RKO (cell line): ENCODE results near the gene EMC8.

ENCODE experiments used
- DNase-seq: peaks from one replicate; pipeline ENCODE4 v3.0.0-alpha.2; 2016; ENCODE audit warnings: low spot score

The EMC8 gene

GRCh38 chr16:85754413-85754812 lies 44.9 kb downstream of the EMC8 start:
- DNase-seq, result no peak

DNA sequence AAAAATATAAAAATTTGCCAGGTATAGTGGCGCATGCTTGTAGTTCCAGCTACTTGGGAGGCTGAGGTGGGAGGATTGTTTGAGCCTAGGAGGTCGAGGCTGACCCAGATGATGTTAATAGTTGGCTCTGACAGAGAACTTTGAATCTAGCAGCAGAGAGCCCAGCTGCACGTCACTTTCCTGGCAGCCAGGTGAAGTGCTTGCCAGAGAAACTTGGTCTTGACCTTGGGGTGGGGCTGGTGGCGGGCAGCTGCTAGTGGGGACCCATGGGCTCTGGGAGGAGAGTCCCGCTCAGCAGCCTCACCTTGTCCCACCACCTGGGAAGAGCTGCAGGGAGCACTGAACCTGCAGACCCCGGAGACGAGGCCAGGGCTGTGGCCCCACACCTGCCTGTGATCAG lies 45.4 kb downstream of the EMC8 start:
- DNase-seq, result no peak

DNA sequence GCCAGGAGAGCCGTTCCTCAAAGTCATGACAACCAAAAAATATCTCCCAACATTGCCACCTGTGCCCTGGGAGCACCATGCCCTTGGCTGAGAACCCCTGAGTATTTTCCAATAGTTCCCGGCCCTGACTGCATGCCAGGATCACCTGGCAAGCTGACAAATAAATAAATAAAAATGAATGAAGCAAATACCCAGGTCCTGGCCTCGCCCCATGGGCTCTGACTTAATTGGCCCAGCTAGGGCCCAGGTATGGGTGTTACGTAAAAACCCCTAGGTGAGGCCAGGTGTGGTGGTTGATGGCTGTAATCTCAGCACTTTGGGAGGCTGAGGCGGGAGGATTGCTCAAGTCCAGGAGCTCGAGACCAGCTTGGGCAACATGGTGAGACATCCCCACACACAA lies 45.8 kb downstream of the EMC8 start:
- no peak for DNase-seq

GRCh38 chr16:85752511-85753420 lies 46.6 kb downstream of the EMC8 start:
- no peak for DNase-seq

DNA sequence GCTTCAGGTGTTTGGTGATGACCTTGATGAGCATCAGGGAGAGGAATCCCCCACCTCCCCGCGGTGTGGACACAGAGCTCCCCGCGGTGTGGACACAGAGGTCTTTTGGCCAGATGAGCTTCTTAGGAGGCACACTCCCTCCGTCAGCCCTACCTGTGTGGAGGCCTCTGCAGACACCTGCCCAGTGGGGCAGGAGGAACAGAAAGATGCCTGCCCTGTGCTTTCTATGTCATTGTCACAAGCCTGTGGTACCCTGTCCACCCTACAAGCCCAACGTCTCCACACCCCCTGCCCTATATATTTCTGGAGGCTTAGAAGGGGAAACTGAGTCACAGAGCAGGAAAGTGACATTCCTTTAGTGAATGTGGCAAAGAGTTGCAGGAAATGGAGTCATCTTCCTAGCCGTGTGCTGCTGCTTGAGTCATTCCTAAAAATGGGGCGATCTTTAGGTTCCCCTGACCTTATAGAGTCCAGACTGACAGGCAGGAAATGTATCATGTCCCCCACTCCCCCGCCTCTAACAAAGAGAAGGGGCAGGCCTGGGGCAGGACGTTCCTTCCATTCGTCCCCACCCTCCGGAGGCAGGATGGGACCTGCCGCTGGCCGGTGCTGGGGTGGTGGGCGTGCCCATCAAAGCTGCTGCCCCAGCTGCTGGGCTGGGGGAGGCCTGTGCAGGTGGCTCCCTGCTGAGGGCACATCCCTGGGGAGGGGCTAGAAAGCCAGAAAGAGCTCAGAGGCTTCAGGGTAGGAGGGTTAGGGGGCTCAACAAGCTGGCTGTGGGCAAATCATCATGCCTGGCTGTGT lies 47.4 kb downstream of the EMC8 start:
- DNase-seq, result peak; percentile 96

DNA sequence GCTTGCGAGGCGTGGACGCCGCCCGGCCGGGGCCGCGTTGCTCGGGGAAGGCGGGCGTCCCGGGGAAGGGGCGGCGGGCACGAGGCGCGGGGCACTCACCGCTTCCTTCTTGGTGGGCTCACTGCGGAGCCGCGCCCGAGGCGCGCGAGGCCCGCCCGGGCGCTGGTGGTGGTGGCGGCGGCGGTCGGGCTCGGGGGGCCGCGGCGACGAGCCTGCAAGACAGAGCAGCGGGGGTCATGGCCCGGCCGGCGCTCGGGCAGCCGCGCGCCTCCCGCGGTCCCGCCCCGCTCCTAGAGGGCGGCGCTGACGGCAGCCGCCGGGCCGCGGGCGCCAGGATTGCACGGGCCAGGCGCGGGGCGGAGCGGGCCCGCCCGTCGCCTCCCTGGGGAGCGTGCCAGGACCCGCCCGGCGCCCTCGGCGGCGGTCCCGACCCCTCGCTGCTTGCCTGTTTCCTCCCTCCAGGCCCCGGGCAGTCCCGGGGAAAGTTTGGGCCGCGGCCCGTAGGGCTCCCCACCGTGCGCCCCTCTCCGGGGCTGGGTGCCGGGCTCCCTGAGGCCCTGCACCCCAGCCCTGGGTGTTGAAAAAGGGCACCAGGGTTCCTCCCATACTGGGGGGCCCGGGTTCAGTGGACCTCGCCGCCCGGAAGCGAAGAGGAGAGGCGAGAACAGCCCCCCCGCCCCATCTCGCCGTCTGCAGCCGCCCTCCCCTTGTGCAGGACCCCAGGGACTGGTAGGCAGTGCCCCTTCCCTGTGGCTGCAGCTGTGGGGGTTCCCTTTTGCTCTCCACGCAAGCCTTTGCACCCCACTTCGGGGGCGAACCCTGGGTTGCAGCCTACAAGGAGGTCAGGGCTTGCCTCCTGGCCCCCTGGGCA lies 48.3 kb downstream of the EMC8 start, which contains the start of gene C16orf74:
Gene C16orf74, minus strand, starts transcription at position 270 of the 871 bp plus-strand sequence. CDS start 15,879 bp downstream, outside the sequence.
- DNase-seq, result peak; percentile 66

- DNase-seq, result peak; percentile 84
These were observed 49.1 kb downstream of the EMC8 start for GRCh38 chr16:85750146-85750826.

GRCh38 chr16:85749771-85750145 lies 49.6 kb downstream of the EMC8 start:
- no peak for DNase-seq

- DNase-seq, result no peak
These were observed 52.7 kb downstream of the EMC8 start for GRCh38 chr16:85746460-85747215.

DNA sequence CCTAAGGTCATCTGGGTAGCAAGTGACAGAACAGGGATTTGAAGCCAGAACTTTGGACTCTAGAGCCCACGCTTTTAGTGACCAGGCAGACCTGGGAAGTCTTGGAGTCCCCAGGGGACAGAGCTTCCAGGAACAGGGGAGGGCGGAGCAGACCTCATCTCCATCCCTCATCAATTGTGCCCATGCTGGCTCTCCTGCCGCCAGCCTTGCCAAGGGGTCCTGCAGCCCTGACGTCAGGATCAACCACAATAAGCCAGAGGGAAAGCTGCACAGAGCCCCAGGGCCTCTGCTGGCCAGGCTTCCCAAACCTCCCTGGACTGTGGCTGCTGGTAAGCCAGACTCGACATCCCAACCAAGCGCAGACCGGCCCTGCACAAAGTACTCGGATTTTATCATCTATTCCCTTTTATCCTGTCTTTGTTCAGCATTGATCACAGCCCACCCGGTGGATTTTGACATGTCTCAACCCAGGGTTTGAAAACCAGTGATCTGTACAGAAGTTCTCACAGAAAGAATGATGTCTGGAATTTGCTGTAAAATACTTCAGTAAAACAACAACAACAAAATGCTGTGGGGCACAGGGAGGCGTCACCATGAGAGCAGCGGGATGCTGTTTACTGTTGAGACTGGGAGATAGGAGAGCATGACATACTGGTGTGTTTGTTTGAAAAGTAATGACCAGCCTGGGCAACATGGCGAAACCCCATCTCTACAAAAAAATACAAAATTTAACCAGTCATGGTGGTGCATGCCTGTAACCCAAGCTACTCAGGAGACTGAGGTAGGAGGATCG lies 60.2 kb downstream of the EMC8 start:
- DNase-seq, result no peak

GRCh38 chr16:85736921-85737320 lies 62.4 kb downstream of the EMC8 start:
- DNase-seq, result no peak

GRCh38 chr16:85735946-85736345 lies 63.4 kb downstream of the EMC8 start:
- DNase-seq, result no peak

GRCh38 chr16:85735225-85735635 lies 64.1 kb downstream of the EMC8 start:
- no peak for DNase-seq

DNA sequence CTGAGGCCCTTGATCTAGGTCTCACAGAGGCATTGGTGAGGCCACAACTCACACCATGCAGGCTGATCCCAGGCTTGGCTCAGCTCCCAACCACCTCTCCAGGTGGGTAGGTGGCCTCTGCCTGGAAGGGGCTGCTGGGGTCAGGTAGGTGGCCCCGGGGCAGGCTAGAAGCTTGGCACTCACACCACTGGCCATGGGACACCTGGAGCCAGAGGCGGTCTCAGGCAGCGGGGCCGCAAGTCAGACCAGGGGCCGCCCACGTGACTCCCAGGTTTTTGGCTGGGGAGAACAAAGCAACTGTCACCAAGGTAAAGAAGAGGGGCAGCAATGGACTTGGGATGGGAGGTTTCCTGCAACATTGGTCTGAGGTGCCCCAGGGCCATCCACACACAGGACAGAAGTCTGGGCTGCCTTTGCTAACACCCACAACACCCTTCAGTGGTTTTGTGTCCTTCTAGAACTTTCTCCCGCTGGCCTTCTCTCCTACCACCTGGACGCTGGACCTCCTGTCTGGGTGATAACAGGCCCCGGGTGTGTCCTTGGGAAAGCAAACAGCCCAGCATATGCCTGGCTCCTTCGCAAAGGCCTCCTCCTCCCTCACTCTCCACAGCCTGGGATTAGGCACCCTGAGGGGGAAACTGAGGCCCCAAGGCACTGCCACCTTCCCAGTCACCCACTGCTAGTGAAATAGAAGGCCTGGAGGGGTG lies 64.9 kb downstream of the EMC8 start:
- DNase-seq, result no peak

- DNase-seq, result no peak
These were observed 65.5 kb downstream of the EMC8 start for GRCh38 chr16:85733839-85734170.

GRCh38 chr16:85733155-85733838 lies 66.0 kb downstream of the EMC8 start:
- DNase-seq, result no peak

DNA sequence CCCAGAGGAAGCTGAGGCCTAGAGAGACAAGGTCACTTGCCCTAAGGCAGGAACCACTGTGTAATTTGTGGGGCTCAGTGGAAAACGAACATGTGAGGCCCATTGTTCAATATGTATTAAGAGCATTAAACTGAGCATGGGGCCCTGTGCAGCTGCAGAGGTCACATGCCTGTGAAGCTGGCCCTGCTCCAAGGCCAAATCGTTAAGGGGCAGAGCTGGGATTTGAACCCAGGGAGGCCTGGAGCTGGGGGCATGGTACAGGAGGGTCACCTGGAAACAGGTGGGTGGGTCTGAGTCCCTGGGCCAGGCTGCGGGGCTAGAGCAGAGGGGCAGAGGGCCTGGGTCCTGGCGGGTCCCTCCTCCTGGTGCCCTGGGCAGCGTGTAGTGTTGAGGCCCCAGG lies 68.2 kb downstream of the EMC8 start:
- no peak for DNase-seq

- no peak for DNase-seq
These were observed 69.2 kb downstream of the EMC8 start for GRCh38 chr16:85730186-85730465.
